ENCODE results near the gene ERC2.
"Not testable (repeated sequence)": the region's sequence is repeated elsewhere in the genome, so short reads cannot be mapped to it uniquely, and the experiment has no call there.

The ERC2 gene

DNA sequence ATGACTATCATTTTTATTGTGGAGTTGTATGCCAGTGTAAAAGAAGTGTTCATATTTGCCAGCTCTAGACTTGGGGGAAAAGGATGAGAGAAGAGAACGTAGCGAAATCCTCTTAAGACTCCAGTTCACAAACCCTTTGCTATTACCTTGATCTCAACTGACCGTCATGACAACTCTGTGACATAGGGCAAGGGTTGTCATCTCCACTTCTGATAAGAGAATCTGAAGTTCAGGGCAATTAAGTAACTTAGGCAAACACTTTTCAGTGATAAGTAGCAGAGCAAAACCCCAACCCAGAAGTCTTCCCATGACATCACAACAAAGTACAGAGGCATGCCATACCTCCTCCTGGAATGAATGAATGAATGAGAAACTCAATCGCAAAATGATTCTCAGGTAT lies 940.9 kb downstream of the ERC2 start:
- FAIRE-seq, result no peak

DNA sequence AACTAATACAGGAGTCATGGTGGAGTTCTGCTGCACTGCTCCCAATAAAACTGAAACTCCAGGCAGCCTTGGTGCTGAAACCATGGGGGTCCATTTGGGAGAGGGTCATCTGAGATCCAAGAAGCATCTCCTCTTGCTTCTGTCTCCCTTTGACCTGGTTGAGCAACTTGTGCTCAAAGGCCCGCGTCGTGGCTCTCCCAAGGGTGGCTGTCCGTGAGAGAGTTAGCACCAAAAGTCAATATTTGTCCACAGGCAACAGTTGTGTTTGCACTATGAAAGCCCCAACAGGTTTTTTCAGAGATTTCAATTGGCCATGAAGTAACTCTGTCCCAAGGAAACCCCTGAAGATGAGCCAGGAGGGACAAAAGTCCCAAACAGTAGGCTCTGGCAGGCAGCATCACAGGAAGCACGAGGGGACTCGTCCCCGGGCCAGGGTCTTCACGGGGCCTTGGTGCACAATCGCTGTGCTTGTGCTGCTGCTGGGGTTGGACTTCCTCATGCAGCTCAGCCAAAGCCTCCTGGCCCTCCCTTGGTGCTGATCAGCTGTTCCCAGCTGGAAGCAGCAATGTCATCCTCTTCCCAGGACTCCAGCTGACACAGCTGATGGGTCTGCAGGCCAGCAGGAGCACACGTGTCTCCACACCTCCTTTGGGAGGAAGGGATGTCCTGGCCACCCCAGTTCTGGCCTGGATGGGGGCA lies 941.8 kb downstream of the ERC2 start:
- no peak for FAIRE-seq

GRCh38 chr3:55525436-55525835 lies 942.8 kb downstream of the ERC2 start:
- FAIRE-seq, result no peak

DNA sequence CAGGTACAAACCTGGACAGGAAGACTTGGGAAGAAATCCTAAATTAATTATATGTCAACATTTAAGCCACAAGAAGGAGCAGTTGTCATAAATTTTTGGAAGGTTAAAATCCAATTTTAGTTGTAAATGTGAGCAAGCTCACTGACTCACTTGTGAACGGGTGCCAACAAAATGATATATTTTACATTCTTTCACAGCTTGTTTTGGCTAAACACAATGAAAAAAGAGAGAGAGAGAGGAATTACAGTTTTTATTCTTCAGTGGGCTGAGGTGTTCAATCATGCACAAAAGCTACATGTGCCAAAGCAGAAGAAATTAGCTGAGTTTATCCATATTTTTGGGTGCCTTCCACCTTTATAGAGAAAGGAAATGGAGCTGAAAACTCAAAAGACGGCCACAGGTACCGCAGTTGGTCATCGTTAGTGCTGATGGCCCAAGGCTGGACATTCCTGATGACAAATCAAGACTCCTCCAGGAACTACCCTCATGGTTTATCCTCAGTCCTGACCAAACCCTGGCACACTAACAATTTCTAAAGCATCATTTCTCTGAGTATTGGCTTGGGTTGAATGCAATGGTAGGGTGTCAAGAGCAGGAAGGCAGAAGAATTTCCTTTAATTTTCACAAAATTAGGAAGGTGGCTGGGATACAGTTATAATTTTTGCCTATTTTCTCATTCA lies 943.6 kb downstream of the ERC2 start:
- FAIRE-seq, result no peak

- FAIRE-seq, result no peak
These were observed 944.8 kb downstream of the ERC2 start for GRCh38 chr3:55523471-55523870.

GRCh38 chr3:55521738-55522421 lies 946.4 kb downstream of the ERC2 start:
- no peak for FAIRE-seq

DNA sequence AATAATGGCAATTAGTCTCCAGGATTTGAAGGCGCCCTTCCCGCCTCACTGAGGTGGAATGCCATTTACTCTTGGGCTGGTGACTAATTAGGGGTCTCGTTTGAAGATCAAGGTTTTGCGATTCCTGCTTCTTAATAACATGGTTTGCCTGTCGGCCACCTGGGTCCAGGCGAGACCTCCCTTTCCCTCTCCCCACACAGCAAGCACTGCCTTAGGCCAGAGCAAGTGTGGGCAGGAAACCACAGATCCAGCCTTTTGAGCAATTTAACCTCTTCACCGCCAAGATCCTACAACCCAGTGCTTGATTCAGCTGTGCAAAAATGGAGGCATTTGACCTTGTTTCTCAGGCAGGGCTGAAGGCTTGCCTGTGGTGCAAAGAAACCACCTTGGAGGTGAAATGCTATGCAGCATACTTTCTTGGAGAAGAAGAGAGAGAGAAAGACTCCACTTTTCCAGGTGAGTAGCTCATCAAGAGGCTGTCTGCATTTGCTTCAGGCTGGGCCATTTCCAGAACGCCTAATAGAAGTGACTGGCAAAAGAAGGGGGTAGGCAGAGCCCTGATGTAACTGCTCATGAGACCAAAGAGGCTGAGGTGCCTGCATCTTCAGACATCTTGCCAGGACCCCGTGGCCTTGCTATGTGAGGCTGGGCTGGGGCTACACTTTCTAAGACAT lies 947.1 kb downstream of the ERC2 start:
- no peak for FAIRE-seq

DNA sequence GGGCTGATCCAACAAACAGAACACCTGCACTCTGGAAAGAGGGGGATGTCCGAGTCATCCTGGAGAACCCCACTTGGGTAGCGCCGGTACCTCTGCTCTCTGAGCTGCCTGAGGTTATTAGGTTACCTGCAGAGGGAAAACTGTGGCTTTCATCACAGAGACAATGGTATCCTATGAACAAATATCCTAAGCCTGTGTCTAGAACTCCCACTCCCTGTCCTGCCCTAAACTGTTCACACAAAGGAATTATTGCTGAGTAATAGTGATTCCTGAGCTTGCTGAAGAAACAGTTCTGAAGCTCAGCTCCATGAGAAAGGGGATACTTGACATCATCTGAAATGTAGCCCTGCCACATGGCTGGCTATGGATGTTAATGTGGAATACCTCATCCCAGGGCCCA lies 949.2 kb downstream of the ERC2 start:
- FAIRE-seq, result no peak

DNA sequence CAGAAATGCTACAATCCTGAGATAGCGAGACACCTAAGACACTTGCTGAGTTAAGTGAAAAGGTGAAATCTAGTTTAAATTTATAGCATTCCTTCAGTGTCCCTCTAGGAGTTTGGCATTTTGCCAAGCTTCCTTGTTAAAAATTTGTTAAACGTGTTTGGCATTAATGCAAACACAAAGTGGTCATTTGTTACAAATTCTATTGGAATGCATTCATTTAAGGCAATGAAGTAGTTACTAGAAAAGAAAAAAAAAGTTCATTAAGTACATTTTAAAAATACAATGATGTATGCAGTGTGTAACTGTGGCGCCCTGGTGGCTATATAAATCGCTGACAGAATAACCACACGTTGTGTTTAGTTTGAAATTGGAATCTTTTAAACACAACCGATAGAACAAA lies 949.8 kb downstream of the ERC2 start:
- no peak for FAIRE-seq

DNA sequence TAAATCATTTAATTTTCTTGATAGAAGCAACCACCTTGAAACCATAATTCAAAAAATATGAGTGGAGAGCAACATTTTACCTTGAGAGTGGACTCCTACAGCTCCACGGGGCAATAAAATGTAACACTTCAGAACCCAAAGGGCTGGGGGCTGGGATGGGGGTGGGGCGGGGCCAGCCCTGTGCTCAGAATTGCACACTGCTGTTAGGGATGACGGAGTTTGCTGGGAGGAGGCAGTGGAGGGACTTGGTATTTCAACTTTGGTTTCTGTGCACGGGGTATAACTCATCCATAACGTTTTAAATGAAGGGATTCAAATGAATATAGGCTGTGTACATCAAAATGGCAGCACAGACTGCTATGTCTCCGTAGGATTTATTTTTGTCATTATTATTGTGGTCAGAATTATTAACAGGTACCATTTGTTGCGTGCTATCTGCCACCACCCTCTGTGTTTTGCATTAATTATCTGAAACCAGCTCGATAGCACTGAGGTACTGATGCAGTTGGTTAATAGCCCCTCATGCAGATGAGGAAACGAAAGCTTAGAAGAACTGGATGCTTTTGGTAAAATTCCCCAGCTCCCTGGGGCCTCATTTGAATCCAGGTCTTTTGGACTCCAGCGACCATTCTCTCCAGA lies 951.8 kb downstream of the ERC2 start:
- no peak for FAIRE-seq

GRCh38 chr3:55515550-55516246 lies 952.6 kb downstream of the ERC2 start:
- FAIRE-seq, result no peak

- FAIRE-seq, result no peak
These were observed 953.3 kb downstream of the ERC2 start for GRCh38 chr3:55514962-55515361.

GRCh38 chr3:55512571-55513343 lies 955.5 kb downstream of the ERC2 start:
- no peak for FAIRE-seq

DNA sequence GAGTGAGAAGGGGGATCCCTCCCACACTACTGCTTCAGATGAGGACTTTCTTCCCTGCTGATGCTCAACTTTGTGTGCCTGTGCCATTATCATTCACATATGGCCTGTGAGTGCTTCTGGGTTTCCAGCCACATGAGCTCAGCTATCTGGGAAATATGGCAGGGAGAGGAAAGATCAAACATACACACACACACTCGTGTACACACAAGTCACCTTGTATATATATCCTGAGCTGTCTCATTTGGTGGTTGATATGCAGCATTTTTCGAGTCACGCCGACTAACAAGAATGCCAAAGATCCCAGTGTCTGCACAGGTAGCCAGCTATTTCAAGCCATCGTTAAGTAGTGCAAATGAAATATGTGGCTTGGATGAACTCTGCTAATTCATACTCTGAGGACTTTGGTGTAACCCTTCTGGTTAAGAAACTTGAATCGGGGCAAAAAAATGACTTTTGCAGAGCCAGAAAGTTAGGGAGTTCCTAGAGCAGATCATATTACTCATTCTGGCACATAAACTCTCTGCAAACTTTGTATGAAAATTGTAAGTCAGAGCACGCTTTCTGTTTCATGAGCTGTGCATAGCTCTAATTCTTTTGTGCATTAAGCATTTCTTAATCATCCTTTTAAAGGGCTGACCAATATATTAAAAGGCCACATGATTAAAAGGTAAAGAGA lies 956.2 kb downstream of the ERC2 start:
- no peak for FAIRE-seq

DNA sequence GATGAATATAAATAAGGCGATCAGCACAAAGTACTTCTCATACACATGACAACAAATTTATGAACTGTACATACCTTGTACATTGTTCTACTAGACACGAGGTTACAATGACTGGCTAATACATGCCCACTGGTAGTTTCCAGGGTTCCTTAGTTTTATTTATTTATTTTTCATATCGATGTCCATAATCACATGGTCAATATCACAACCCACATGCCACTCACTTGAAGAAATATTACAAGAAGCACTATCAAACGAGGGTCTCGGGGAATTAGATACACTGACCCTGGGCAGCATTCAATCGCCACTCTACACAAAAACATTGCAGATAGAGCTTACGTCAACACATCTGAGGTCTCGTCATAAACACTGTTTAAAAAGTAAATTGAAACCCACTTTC lies 959.9 kb downstream of the ERC2 start:
- no peak for FAIRE-seq

GRCh38 chr3:55507808-55508207 lies 960.5 kb downstream of the ERC2 start:
- no peak for FAIRE-seq

- FAIRE-seq, result no peak
These were observed 962.5 kb downstream of the ERC2 start for GRCh38 chr3:55505776-55506175.

GRCh38 chr3:55505102-55505501 lies 963.2 kb downstream of the ERC2 start:
- not testable (repeated sequence) for FAIRE-seq

DNA sequence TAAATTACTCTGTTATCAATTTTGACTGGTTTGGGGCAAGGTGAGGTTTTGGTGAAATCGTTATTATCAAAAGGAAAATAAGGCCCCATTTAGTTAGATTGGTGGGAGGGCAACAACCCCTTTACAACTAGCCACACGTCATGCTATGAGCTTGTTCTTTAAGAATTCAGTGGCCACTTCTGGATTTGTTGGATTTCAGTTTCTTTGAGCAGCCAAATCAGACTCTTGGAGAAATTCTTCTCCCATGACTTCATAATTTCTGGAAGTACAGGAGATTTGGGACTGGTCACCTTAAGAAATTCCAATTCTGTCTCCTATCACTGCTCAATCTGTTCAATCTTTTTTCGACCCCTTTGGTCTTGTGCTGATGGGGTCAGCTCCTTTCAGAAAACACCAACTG lies 966.4 kb downstream of the ERC2 start:
- no peak for FAIRE-seq

- FAIRE-seq, result no peak
These were observed 967.5 kb downstream of the ERC2 start for GRCh38 chr3:55500555-55501330.

All from TTC549 (cell line).